ENCODE measurements around the gene GMDS.

DNA sequence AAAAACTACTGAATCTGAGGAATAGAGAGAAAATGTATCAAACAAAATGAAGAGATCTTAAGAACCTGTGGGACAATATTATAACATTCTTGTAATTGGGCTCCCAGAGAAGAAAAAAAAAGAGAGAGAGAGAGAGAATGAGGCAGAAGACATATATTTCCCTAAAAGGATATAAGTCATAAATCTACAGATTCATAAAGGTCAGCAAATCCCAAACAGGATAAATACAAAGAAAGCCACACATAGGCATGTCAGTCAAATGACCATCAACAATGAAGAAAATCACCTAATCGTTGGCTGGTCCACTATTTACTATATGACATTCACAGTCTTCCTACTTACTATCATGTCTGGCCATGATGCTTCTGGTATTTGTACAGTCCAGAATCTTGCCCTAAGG, 190.3 kb downstream of the GMDS start:
- TF ChIP-seq, protein P1, sequence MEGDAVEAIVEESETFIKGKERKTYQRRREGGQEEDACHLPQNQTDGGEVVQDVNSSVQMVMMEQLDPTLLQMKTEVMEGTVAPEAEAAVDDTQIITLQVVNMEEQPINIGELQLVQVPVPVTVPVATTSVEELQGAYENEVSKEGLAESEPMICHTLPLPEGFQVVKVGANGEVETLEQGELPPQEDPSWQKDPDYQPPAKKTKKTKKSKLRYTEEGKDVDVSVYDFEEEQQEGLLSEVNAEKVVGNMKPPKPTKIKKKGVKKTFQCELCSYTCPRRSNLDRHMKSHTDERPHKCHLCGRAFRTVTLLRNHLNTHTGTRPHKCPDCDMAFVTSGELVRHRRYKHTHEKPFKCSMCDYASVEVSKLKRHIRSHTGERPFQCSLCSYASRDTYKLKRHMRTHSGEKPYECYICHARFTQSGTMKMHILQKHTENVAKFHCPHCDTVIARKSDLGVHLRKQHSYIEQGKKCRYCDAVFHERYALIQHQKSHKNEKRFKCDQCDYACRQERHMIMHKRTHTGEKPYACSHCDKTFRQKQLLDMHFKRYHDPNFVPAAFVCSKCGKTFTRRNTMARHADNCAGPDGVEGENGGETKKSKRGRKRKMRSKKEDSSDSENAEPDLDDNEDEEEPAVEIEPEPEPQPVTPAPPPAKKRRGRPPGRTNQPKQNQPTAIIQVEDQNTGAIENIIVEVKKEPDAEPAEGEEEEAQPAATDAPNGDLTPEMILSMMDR (optimal IDR thresholded peaks at IDR 0.05 in 1 of 3, IDR thresholded peaks at IDR 0.05 in 1 of 3, conservative IDR thresholded peaks at IDR 0.05 in 1 of 3; ENCODE audit: extremely low read depth in 1 of 3, insufficient read depth in 2 of 3, low read length in 3 of 3), result no peak
- no peak for TF ChIP-seq EZH2 (IDR thresholded peaks at IDR 0.05; ENCODE audit: low read length)

Data from keratinocyte (primary cell).